Naive B cell (primary cell): Measurements from ENCODE around the gene CACNG8. TPM values are rescaled to one million over a fixed set of nuclear protein-coding genes. Genes with fewer than 3 reads are reported as not detected.
A peak's percentile ranks its signal among the peaks of the same experiment; 100 is the strongest.

Experiments used
- ATAC-seq, 2 donors: fragments of 150-1000 bp; cut with Tn5 transposase; 2 replicates each; pipeline ENCODE4 v1.10.0; 2021; ENCODE audit warnings: low read depth in 2 of 2, mild to moderate bottlenecking in 2 of 2, moderate library complexity in 2 of 2
- DNase-seq: peaks from one replicate; pipeline ENCODE4 v3.0.0; 2022
- H3K27ac Mint-ChIP-seq, 6 donors: one replicate each; pipeline ENCODE4 v1.8.0; 2020 to 2022; ENCODE audit warnings: mild to moderate bottlenecking in 6 of 6, mixed read lengths in 6 of 6, moderate library complexity in 5 of 6, inconsistent platforms in 2 of 6
- H3K27me3 Mint-ChIP-seq, 3 donors: one replicate each; pipeline ENCODE4 v1.8.0; 2021 to 2022; ENCODE audit warnings: mixed read lengths in 3 of 3, mild to moderate bottlenecking in 1 of 3
- H3K36me3 Mint-ChIP-seq, 2 donors: one replicate each; pipeline ENCODE4 v1.8.0; 2020 to 2022; ENCODE audit warnings: mixed read lengths in 2 of 2, inconsistent platforms in 1 of 2, mild to moderate bottlenecking in 1 of 2
- H3K4me1 Mint-ChIP-seq, 3 donors: one replicate each; pipeline ENCODE4 v1.8.0; 2020 to 2022; ENCODE audit warnings: mixed read lengths in 3 of 3, inconsistent platforms in 1 of 3, mild to moderate bottlenecking in 1 of 3, moderate library complexity in 1 of 3
- H3K4me3 Mint-ChIP-seq, 8 donors: one replicate each; pipeline ENCODE4 v1.8.0; 2020 to 2022; ENCODE audit warnings: mild to moderate bottlenecking in 8 of 8, mixed read lengths in 8 of 8, moderate library complexity in 8 of 8, inconsistent platforms in 2 of 8
- H3K9me3 Mint-ChIP-seq, 7 donors: one replicate each; pipeline ENCODE4 v1.8.0; 2020 to 2022; ENCODE audit warnings: mixed read lengths in 7 of 7, mild to moderate bottlenecking in 5 of 7, inconsistent platforms in 2 of 7, moderate library complexity in 1 of 7
- polyA plus RNA-seq, 6 donors: library from polyadenylated mRNA; unstranded; fragments of 300-500 nt; fragmentation: Illumina TruSeq; gene quantifications; one replicate each; pipeline ENCODE4 v1.2.3, GENCODE V29; 2021; ENCODE audit warnings: low read depth in 6 of 6

The CACNG8 gene
- polyA plus RNA-seq, 6 donors from 2014 or later: not detected

- Mint-ChIP-seq H3K9me3 (peaks cover 0 to 4% (median 0%) of the 10 kb centered on the region in 7 donors), H3K27ac (no peak overlapping the region), H3K4me1 (peaks cover 5 to 7% (median 5%) of the 10 kb centered on the region in 3 donors), H3K36me3 (peaks cover 0 to 17% of the 10 kb centered on the region in 2 donors), H3K4me3 (peak overlapping the region in 2 of 8 donors; percentile 49 to 64), H3K27me3 (peaks cover 33 to 41% (median 34%) of the 10 kb centered on the region in 3 donors)
- ATAC-seq (no peak), DNase-seq (no peak)
These were observed 27.1 kb downstream of the CACNG8 start for GRCh38 chr19:53989600-53990533.

- DNase-seq: no peak
- peak within 1 kb of the TSS in 7 of 8 donors; percentile 31 to 87 (median 74) for H3K4me3 Mint-ChIP-seq
- no peak for ATAC-seq
- peaks cover 0 to 4% (median 0%) of the 10 kb centered on the region in 7 donors for H3K9me3 Mint-ChIP-seq
- H3K27me3 Mint-ChIP-seq: peaks cover 48 to 57% (median 50%) of the 10 kb centered on the region in 3 donors
- peaks cover 0 to 17% of the 10 kb centered on the region in 2 donors for H3K36me3 Mint-ChIP-seq
- H3K27ac Mint-ChIP-seq: peak within 1 kb of the TSS in 2 of 6 donors; percentile 32 to 59
- peaks cover 5 to 7% (median 5%) of the 10 kb centered on the region in 3 donors for H3K4me1 Mint-ChIP-seq
These were observed 28.7 kb downstream of the CACNG8 start, which contains the start of gene CACNG6 for GRCh38 chr19:53991224-53992113. TSS of gene CACNG6 (plus strand) at chr19:53991637. CDS start at chr19:53992878, 1,241 bp downstream.

- DNase-seq (no peak), ATAC-seq (no peak)
- H3K36me3 Mint-ChIP-seq: peaks cover 0 to 17% of the 10 kb centered on the region in 2 donors
- peaks cover 48 to 58% (median 52%) of the 10 kb centered on the region in 3 donors for H3K27me3 Mint-ChIP-seq
- H3K4me3 Mint-ChIP-seq: peak overlapping the region in 7 of 8 donors; percentile 31 to 87 (median 74)
- peak overlapping the region in 2 of 6 donors; percentile 32 to 59 for H3K27ac Mint-ChIP-seq
- H3K9me3 Mint-ChIP-seq: peaks cover 0 to 4% (median 0%) of the 10 kb centered on the region in 7 donors
- peaks cover 5 to 7% (median 5%) of the 10 kb centered on the region in 3 donors for H3K4me1 Mint-ChIP-seq
These were observed 29.5 kb downstream of the CACNG8 start for GRCh38 chr19:53992211-53992610.

GRCh38 chr19:53992815-53993214 lies 30.1 kb downstream of the CACNG8 start:
- ATAC-seq (no peak), DNase-seq (no peak)
- Mint-ChIP-seq H3K27ac (no peak overlapping the region), H3K4me1 (peaks cover 5 to 7% (median 5%) of the 10 kb centered on the region in 3 donors), H3K27me3 (peaks cover 48 to 58% (median 58%) of the 10 kb centered on the region in 3 donors), H3K4me3 (no peak overlapping the region), H3K36me3 (peaks cover 0 to 17% of the 10 kb centered on the region in 2 donors), H3K9me3 (peaks cover 0 to 4% (median 0%) of the 10 kb centered on the region in 7 donors)

GRCh38 chr19:53993448-53993847 lies 30.7 kb downstream of the CACNG8 start:
- no peak overlapping the region for H3K27ac Mint-ChIP-seq
- DNase-seq: no peak
- peaks cover 0 to 4% (median 0%) of the 10 kb centered on the region in 7 donors for H3K9me3 Mint-ChIP-seq
- H3K27me3 Mint-ChIP-seq: peaks cover 48 to 58% (median 58%) of the 10 kb centered on the region in 3 donors
- peaks cover 0 to 17% of the 10 kb centered on the region in 2 donors for H3K36me3 Mint-ChIP-seq
- peak overlapping the region in 2 of 8 donors; percentile 39 to 64 for H3K4me3 Mint-ChIP-seq
- peaks cover 5 to 7% (median 5%) of the 10 kb centered on the region in 3 donors for H3K4me1 Mint-ChIP-seq
- no peak for ATAC-seq

- Mint-ChIP-seq H3K27me3 (peaks cover 53 to 58% (median 54%) of the 10 kb centered on the region in 3 donors), H3K36me3 (peaks cover 0 to 7% of the 10 kb centered on the region in 2 donors), H3K9me3 (peaks cover 0 to 2% (median 0%) of the 10 kb centered on the region in 7 donors), H3K4me1 (peaks cover 5 to 7% (median 5%) of the 10 kb centered on the region in 3 donors), H3K27ac (no peak overlapping the region), H3K4me3 (peak overlapping the region in 1 of 8 donors; percentile 38)
- DNase-seq (no peak), ATAC-seq (no peak)
These were observed 32.1 kb downstream of the CACNG8 start for GRCh38 chr19:53994811-53995210.

GRCh38 chr19:53998223-53998622 lies 35.5 kb downstream of the CACNG8 start:
- Mint-ChIP-seq H3K4me3 (no peak overlapping the region), H3K27me3 (peaks cover 67 to 72% (median 70%) of the 10 kb centered on the region in 3 donors), H3K36me3 (peaks cover 0 to 7% of the 10 kb centered on the region in 2 donors), H3K27ac (no peak overlapping the region), H3K9me3 (peaks cover 0 to 2% (median 0%) of the 10 kb centered on the region in 7 donors), H3K4me1 (no peaks in the 10 kb centered on the region)
- no peak for ATAC-seq
- no peak for DNase-seq

- H3K9me3 Mint-ChIP-seq: peaks cover 0 to 2% (median 0%) of the 10 kb centered on the region in 7 donors
- H3K36me3 Mint-ChIP-seq: no peaks in the 10 kb centered on the region
- H3K4me1 Mint-ChIP-seq: no peaks in the 10 kb centered on the region
- no peak overlapping the region for H3K4me3 Mint-ChIP-seq
- ATAC-seq (no peak), DNase-seq (no peak)
- peak overlapping the region in 1 of 6 donors; percentile 8 for H3K27ac Mint-ChIP-seq
- H3K27me3 Mint-ChIP-seq: peaks cover 55 to 58% (median 56%) of the 10 kb centered on the region in 3 donors
These were observed 37.0 kb downstream of the CACNG8 start for GRCh38 chr19:53999694-54000093.

- Mint-ChIP-seq H3K9me3 (no peaks in the 10 kb centered on the region), H3K27me3 (peaks cover 37 to 44% (median 40%) of the 10 kb centered on the region in 3 donors), H3K4me3 (no peak overlapping the region), H3K27ac (no peak overlapping the region), H3K36me3 (no peaks in the 10 kb centered on the region), H3K4me1 (no peaks in the 10 kb centered on the region)
- no peak for ATAC-seq
- DNase-seq: no peak
These were observed 38.8 kb downstream of the CACNG8 start for GRCh38 chr19:54001496-54001895.

GRCh38 chr19:54002495-54003315 lies 40.0 kb downstream of the CACNG8 start:
- no peak overlapping the region for H3K27ac Mint-ChIP-seq
- H3K4me1 Mint-ChIP-seq: no peaks in the 10 kb centered on the region
- ATAC-seq (no peak), DNase-seq (no peak)
- H3K4me3 Mint-ChIP-seq: no peak overlapping the region
- no peaks in the 10 kb centered on the region for H3K9me3 Mint-ChIP-seq
- H3K27me3 Mint-ChIP-seq: peaks cover 31 to 56% (median 48%) of the 10 kb centered on the region in 3 donors
- H3K36me3 Mint-ChIP-seq: no peaks in the 10 kb centered on the region

- DNase-seq (no peak), ATAC-seq (no peak)
- Mint-ChIP-seq H3K9me3 (peaks cover 0 to 6% (median 0%) of the 10 kb centered on the region in 7 donors), H3K36me3 (no peaks in the 10 kb centered on the region), H3K27me3 (peaks cover 24 to 54% (median 50%) of the 10 kb centered on the region in 3 donors), H3K4me3 (no peak overlapping the region), H3K27ac (no peak overlapping the region), H3K4me1 (peaks cover 0 to 4% (median 0%) of the 10 kb centered on the region in 3 donors)
These were observed 46.7 kb downstream of the CACNG8 start for GRCh38 chr19:54009440-54009839.

- no peak overlapping the region for H3K27ac Mint-ChIP-seq
- H3K9me3 Mint-ChIP-seq: peaks cover 0 to 8% (median 3%) of the 10 kb centered on the region in 7 donors
- no peak overlapping the region for H3K4me3 Mint-ChIP-seq
- peaks cover 2 to 12% (median 6%) of the 10 kb centered on the region in 3 donors for H3K4me1 Mint-ChIP-seq
- peaks cover 0 to 7% of the 10 kb centered on the region in 2 donors for H3K36me3 Mint-ChIP-seq
- DNase-seq (no peak), ATAC-seq (no peak)
- peaks cover 24 to 56% (median 50%) of the 10 kb centered on the region in 3 donors for H3K27me3 Mint-ChIP-seq
These were observed 47.7 kb downstream of the CACNG8 start for GRCh38 chr19:54010474-54010873.
